B cell (primary cell): ENCODE data around the gene TBC1D22A.

Experiments
- EZH2 ChIP-seq: IDR thresholded peaks from 2 replicates; pipeline ENCODE4 v1.6.1; 2012; ENCODE audit warnings: borderline replicate concordance, low read depth, mild to moderate bottlenecking, moderate library complexity, low read length; ENCODE audit not compliant: insufficient read depth, poor library complexity, severe bottlenecking
- TF ChIP-seq, protein P1 (sequence below): fragments of 200-600 bp; IDR thresholded peaks from one replicate; pipeline ENCODE4 v1.8.0; 2022; ENCODE audit warnings: antibody characterized with exemption, mild to moderate bottlenecking

DNA sequence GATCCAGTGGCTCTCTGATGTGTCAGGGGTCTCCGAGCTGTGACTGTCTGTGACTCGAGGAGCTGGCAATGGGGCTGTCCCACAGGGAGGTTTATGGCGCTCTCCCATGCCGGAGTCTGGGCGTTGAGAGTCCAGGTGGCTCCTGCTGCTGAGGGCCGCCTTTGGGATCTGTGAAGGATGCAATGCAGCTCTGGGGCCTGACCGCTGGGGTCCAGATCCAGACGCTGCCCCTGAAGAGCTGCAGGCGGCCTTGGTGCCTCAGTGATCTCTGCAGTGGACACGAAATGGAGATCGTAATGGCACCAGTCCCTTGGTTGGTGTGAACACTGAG, 155.3 kb downstream of the TBC1D22A start:
- TF ChIP-seq, protein P1, sequence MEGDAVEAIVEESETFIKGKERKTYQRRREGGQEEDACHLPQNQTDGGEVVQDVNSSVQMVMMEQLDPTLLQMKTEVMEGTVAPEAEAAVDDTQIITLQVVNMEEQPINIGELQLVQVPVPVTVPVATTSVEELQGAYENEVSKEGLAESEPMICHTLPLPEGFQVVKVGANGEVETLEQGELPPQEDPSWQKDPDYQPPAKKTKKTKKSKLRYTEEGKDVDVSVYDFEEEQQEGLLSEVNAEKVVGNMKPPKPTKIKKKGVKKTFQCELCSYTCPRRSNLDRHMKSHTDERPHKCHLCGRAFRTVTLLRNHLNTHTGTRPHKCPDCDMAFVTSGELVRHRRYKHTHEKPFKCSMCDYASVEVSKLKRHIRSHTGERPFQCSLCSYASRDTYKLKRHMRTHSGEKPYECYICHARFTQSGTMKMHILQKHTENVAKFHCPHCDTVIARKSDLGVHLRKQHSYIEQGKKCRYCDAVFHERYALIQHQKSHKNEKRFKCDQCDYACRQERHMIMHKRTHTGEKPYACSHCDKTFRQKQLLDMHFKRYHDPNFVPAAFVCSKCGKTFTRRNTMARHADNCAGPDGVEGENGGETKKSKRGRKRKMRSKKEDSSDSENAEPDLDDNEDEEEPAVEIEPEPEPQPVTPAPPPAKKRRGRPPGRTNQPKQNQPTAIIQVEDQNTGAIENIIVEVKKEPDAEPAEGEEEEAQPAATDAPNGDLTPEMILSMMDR, result no peak
- TF ChIP-seq EZH2, result no peak
